ENCODE measurements around the gene CENPT. TPM values are rescaled to one million over a fixed set of nuclear protein-coding genes. Genes with fewer than 3 reads are reported as not detected.
"Not testable (repeated sequence)": the region's sequence is repeated elsewhere in the genome, so short reads cannot be mapped to it uniquely, and the experiment has no call there.

CENPT gene
- total RNA-seq, 1 donor from 2014 or later = 80.6 TPM

GRCh38 chr16:67841816-67842508, 5.5 kb downstream of the CENPT start, which contains the start of gene THAP11:
Gene THAP11 (plus strand): TSS chr16:67842320. CDS start chr16:67842555, 235 bp downstream.
- Mint-ChIP-seq H3K36me3 (ENCODE audit: insufficient read depth) (no peaks in the 10 kb centered on the region), H3K27ac (peak within 1 kb of the TSS; percentile 98), H3K4me1 (ENCODE audit: low read depth) (peaks cover 32% of the 10 kb centered on the region), H3K9me3 (ENCODE audit: low read depth) (no peaks in the 10 kb centered on the region), H3K27me3 (no peaks in the 10 kb centered on the region), H3K4me3 (ENCODE audit: low read depth) (peak within 1 kb of the TSS; percentile 97)
- DNase-seq (ENCODE audit: low spot score, unreplicated experiment) = peak; percentile 95
- TF ChIP-seq CTCF (IDR thresholded peaks at IDR 0.05; ENCODE audit: unreplicated experiment) = peak; percentile 69

GRCh38 chr16:67841198-67841815, 6.2 kb downstream of the CENPT start:
- H3K4me3 Mint-ChIP-seq (ENCODE audit: low read depth) = peak overlapping the region; percentile 97
- no peaks in the 10 kb centered on the region for H3K9me3 Mint-ChIP-seq (ENCODE audit: low read depth)
- DNase-seq (ENCODE audit: low spot score, unreplicated experiment) = no peak
- peak overlapping the region; percentile 98 for H3K27ac Mint-ChIP-seq
- TF ChIP-seq CTCF (IDR thresholded peaks at IDR 0.05; ENCODE audit: unreplicated experiment) = no peak
- no peaks in the 10 kb centered on the region for H3K27me3 Mint-ChIP-seq
- peaks cover 32% of the 10 kb centered on the region for H3K4me1 Mint-ChIP-seq (ENCODE audit: low read depth)
- no peaks in the 10 kb centered on the region for H3K36me3 Mint-ChIP-seq (ENCODE audit: insufficient read depth)

- Mint-ChIP-seq H3K9me3 (ENCODE audit: low read depth) (no peaks in the 10 kb centered on the region), H3K4me3 (ENCODE audit: low read depth) (no peak overlapping the region), H3K36me3 (ENCODE audit: insufficient read depth) (no peaks in the 10 kb centered on the region), H3K4me1 (ENCODE audit: low read depth) (peaks cover 12% of the 10 kb centered on the region), H3K27ac (no peak overlapping the region), H3K27me3 (no peaks in the 10 kb centered on the region)
- DNase-seq (ENCODE audit: low spot score, unreplicated experiment) = no peak
- TF ChIP-seq CTCF (IDR thresholded peaks at IDR 0.05; ENCODE audit: unreplicated experiment) = no peak
These were observed 9.7 kb downstream of the CENPT start for GRCh38 chr16:67837811-67838210.

- not testable (repeated sequence) for H3K27me3 Mint-ChIP-seq; H3K36me3 Mint-ChIP-seq (ENCODE audit: insufficient read depth); H3K4me3 Mint-ChIP-seq (ENCODE audit: low read depth); H3K27ac Mint-ChIP-seq; H3K9me3 Mint-ChIP-seq (ENCODE audit: low read depth); DNase-seq (ENCODE audit: low spot score, unreplicated experiment)
- H3K4me1 Mint-ChIP-seq (ENCODE audit: low read depth) = peaks cover 15% of the 10 kb centered on the region
These were observed 10.3 kb downstream of the CENPT start for GRCh38 chr16:67837190-67837589.

- H3K27me3 Mint-ChIP-seq = no peaks in the 10 kb centered on the region
These were observed 13.3 kb downstream of the CENPT start for GRCh38 chr16:67834242-67834614.

More at GRCh38 chr16:67834242-67834614, 13.3 kb downstream of the CENPT start:
- Mint-ChIP-seq H3K4me3 (ENCODE audit: low read depth) (peak overlapping the region; percentile 92), H3K27ac (peak overlapping the region; percentile 84), H3K9me3 (ENCODE audit: low read depth) (no peaks in the 10 kb centered on the region), H3K36me3 (ENCODE audit: insufficient read depth) (peaks cover 4% of the 10 kb centered on the region), H3K4me1 (ENCODE audit: low read depth) (peaks cover 12% of the 10 kb centered on the region)
- DNase-seq (ENCODE audit: low spot score, unreplicated experiment) = no peak
- TF ChIP-seq CTCF (IDR thresholded peaks at IDR 0.05; ENCODE audit: unreplicated experiment) = no peak
